Islet of Langerhans (tissue), 1 donor: ENCODE measurements around the gene FOXO1.
"Not testable (repeated sequence)": the region's sequence is repeated elsewhere in the genome, so short reads cannot be mapped to it uniquely, and the experiment has no call there.

ENCODE experiments used
- FAIRE-seq: peaks from one replicate; lab custom pipeline; 2011; peaks lifted over from hg19 to GRCh38; lab: Jason Lieb, UNC

FOXO1 gene

DNA sequence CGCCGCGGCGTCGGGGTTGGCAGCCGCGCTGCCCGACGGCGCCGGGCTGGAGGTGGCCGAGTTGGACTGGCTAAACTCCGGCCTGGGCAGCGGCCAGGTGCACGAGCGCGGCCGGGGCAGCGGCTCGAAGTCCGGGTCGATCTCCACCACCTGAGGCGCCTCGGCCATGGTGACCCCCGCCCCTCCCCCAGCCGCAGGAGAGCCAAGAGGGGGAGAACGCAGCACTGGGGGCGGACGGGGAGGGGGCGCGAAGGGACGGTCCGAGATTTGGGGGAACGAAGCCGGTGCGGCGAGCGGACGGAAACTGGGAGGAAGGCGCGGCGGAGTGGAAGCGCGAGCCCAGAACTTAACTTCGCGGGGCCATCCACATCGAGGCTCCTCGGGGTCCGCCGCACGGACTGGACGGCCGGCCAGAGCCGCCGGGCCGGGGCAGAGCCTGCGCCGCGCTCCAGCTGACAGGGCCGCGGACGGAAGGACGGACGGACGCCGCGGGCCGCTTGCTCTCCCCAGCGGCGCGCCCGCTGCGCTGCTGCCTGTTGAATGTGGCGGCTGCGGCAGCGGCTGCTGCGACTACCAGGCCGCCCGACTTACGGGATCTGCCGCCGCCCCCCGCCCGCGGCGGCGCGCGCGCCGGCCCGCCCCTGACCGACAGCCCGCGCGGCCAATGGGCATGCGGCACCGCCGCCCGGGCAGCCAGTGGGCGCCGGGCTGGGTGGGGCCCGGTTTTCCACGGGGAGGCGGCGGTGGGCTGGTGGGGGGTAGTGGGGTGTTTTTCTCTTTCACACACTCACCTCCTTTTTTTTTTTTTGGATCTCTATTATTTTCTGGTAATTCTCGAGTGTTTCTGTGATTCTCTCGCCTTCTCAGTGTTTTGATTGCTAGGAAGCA lies at the start of gene FOXO1:
Gene FOXO1 (minus strand): TSS at position 597 of the 888 bp plus-strand sequence. CDS start 429 bp downstream, at position 168.
- FAIRE-seq, result no peak

DNA sequence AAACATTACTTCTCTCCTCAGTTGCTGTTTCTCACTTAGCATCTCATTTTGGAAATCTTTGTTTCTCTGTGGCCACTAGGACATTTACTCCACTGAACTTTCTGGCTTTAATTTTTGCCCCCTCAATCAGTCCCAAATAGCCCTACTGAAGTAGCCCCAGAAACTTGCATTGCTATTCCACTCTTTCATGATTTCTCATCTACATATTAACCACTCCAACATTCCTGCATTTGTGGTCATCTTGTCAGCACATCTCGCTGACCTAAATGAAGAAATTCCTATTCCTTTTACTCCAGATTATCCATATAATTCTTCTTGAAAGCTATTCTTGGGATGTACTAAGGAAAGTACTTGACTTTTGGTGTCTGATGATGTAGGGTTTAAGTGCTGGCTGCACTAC lies 48.0 kb upstream of the FOXO1 start:
- not testable (repeated sequence) for FAIRE-seq

DNA sequence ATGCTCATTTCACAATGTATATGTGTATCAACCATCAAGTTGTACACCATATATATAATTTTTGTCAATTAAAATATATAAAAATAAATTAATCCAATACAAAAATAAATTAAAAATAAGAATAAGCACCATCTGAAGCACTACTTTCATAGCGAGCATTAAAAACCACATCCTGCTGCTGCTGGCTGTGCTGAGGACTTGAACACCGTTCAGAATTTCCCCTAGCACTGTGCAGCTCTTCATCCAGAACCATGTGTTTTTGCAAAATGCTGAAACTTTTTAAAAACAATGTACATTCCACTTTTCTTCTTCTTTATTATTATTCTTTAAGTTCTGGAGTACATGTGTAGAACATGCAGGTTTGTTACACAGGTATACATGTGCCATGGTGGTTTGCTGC lies 40.0 kb upstream of the FOXO1 start:
- FAIRE-seq, result no peak

DNA sequence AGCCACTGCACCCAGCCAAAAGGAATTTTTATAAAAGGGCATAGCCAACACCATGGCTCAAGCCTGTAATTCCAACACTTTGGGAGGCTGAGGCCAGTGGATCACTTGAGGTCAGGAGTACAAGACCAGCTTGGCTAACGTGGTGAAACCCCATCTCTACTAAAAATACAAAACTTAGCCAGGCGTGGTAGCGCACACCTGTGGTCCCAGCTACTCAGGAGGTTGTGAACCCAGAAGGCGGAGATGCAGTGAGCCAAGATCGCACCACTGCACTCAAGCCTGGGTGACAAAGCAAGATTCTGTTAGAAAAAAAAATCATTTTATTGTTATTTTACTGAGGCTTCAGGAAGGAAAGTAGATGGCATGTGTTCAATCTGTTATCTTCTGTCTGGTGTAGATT lies 31.3 kb upstream of the FOXO1 start:
- no peak for FAIRE-seq

DNA sequence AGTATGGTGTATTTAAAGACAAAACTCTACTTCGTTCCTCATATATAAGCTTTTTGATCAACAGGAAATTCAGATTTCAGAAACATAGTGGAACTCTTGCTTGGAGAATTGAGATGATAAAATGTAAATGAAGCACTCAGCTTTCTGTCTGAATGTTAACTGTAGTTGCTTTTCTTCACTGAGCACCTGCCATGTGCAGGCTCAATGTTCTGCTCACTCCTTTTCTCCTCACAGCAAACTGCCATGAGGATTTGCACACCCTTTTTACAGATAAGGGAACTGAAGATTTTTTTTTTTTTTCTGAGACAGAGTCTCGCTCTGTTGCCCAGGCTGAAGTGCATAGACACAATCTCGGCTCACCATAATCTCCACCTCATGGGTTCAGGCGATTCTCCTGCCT lies 28.0 kb upstream of the FOXO1 start:
- no peak for FAIRE-seq

DNA sequence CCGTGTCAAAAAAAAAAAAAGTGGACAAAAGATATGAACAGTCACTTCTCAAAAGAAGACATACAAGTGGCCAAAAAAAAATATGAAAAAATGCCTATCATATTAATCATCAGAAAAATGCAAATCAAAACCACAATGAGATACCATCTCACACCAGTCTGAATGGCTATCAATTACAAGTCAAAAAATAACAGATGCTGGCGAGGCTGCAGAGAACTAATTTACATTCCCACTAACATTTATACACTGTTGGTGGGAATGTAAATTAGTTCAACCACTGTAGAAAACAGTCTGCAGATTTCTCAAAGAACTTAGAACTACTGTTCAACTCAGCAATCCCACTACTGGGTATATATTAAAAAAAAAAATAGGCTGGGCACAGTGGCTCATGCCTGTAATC lies 26.5 kb upstream of the FOXO1 start:
- FAIRE-seq, result no peak

DNA sequence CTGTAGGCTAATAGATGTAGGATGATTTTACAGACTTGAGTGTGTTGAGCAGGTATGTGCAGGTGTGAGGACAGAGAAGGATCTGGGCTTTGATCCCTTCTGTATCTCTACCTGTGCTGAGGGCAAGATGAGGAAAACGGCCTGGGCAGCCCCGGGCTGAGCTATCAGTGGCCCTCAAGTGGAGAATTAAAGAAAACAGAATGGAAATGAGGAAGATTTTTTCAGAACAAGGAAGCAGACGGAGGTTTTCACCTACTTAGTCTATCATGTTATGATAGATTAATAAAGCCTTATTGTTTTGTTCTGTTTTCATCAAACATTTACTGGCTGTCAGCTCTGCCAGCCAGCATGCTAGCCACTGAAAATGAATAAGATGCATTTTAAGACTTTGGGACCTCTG lies 22.3 kb upstream of the FOXO1 start:
- no peak for FAIRE-seq

DNA sequence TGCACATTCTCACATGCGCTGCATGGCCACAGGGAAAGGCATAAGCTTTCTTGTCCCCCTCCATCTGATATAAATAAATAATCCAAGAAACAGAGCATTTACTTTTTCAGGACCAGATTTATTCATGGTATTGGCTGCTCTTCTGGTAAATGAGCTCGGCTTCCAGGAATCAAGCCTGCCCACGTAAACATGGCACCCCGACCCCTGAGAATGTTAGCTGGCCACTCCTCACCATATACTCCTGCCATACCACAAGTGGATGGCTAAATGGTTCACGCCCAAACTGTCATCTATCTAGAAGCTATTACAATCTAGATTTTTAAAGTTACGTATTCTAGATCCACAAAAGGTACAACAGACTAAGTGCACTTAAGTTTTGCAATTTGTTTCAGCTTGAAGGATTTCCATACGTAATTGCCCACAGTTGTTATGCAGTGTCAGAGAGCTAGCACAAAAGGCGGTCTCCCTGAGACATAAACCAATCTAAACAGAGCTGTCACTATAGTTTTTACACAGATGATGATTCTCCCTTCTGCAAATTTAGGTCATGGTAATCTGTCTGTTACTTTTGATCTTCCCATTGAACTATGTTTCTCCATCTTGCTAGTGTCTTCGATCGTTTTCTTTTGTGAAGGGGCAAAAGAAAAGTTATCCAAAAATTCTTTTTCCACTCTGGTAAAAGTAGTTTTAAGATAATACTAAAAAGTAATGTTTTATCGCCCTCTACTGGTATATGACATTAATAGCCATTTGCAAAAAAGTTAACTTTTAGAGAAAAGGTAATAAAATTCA lies 16.2 kb upstream of the FOXO1 start:
- FAIRE-seq, result peak; percentile 95

DNA sequence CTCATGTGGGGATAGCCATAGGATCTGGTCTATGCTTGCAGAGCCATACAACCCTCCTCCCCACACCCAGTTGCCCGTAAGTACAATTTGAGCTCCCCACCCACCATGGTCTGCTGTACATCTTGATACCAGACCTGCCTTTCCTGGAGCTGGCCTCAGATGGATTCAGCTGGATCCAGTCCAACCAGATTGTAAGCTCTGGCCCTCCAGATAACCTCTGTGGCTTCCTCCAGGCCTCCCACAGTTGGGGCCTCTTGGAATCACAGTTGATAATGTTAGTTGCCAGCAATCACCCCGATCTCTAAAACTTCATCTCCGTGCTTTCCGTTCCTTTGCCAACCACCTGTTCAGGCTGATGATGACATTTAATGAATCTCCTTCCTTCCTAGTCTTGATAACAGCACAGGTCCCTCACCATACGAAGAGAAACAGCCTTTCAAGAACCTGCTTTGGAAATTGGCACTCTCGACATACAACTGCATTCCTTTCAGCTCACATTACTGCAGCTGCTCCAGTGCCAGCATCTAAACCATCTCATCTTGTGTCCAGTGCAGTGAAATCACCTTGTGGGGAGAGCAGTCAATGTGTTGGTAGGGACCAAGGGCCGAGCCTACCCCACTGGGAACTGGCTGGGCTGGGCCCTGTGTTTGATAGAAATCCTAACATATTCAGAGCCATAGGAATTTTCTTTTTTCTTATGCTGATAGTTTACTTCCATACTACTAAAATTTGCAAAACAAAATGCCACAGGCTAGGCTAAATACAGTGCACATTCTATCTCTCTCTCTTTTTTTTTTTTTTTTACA lies 15.1 kb upstream of the FOXO1 start:
- FAIRE-seq, result no peak

DNA sequence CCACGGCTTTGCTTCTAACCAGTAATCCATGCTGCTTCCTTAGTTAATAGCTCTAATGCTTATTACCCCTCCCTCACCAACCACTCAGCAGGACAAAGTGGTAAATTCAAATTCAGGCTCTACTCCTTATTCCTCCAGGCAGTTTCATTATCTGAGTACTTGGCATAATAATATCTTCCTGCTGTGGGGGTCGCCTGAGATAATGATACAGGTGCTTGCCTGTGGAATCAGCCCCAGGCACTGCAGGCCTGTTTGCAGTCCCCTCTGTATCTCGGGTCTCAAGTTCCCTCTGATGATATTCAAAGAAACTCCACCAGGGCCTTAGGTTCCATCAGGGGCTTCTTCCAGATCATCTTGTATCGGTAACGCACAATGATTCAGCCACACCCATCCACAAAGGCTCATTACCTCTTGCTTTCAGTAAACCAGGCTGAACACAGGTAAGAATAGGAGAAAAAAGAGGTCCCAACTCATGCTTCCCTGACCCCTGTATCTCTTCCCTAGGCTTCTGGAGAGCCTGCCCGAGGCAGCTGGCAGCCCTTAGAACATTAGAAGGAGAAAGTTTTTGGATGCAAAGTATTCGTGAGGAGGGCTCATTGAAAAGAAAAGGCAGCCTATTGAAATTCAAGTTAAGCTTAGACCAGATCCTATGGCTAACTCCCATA lies 14.3 kb upstream of the FOXO1 start:
- FAIRE-seq, result no peak

DNA sequence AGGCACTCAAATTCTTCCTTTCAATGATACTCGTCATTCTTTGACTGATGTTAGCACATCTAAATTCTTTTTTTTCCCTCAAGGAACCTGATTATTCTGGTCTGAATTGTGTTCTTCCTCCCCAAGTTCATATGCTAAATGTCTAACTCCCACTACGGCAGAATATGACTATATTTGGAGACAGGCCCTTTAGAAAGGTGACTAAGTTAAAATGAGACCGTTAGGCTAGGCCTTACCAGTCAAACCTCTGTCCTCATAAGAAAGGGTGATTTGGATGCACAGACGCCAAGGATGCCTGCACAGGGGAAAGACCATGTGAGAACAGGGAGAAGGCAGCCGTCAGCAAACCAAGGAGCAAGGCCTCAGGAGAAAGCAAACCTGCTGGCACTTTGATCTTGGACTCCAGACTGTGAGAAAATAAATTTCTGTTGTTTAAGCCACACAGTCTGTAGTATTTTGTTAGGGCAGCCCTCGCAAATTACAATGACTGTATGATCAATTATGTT lies 13.1 kb upstream of the FOXO1 start:
- FAIRE-seq, result no peak

DNA sequence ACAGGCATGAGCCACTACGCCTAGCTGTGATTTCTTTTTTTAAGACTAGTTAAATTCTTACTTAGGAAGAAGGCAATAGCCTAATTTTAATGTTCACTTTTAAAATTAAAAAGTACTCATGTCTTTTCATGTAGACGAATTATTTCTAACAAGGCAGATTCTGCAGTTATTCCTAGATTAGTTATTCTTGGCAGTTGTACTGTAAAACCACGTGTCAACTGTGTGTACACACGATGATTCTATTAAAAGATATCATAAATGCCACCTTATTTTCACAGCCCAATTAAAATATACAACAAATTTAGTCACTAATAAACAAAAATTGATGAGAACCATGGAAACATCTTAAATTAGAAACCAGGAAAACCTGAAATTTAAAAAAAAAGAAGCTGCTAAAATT lies 10.6 kb upstream of the FOXO1 start:
- FAIRE-seq, result peak; percentile 95

DNA sequence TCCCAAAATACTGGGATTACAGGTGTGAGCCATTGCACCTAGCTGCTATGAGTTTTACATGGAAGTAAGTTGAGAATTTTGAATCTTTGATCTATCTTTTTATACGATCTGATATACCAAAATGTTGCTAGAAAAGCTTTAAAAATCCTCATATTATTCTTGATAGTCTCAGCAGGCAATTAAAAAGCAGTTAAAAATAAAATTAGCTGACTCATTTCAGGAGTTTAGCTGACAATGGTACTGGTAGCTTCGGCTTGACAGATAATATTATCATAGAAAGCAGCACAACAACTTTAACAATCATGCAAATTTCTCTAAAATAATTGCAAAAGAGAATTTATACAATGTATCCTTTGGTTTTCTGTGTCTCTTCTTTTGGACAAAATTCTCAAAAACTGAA lies 9.6 kb upstream of the FOXO1 start:
- no peak for FAIRE-seq

DNA sequence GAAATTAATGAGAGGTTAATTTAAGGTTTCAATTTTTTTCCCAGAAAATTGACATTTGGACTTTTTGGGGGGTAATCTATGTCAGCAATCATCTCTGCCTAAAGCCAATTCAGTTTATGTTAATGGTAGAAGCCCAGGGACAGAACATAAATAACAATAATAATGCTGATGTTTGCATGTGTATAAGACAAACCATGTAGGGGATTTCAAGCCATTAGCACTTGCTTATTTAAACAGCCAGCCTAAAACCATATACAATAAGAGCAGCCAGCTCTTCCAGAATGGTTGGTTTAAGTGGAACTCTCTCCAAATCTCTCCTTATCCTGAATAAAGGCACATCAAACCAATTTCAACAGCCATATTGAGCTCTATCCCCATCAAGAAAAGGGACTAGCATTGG lies 7.0 kb upstream of the FOXO1 start:
- no peak for FAIRE-seq

DNA sequence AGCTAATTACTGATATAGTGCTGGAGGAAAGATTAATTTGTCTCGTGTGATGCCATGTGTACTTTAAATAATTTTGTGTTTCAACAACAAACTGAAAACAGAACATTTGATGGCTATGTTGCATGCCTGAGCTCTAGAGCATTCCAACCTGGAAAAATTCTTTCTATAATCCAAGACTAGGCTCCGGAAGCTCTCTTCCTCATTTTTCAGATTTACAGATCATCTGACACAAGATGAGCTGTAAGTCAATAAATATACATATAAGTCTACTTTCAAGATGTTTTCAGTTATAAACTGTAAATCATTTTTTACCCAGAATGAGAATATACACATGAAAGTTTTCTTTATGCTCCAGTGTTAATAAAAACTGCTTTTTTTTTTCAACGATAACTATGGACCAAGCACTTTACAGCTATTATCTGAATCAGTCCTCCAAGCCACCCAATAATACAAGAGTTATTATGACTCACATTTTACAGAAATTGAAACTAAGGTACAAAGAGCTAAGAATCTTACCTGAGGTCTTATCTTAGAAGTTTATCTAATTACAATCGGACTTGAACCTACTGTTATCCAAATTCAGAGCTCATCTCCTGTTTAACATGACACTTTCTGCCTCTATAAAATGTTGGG lies 6.4 kb upstream of the FOXO1 start:
- no peak for FAIRE-seq

DNA sequence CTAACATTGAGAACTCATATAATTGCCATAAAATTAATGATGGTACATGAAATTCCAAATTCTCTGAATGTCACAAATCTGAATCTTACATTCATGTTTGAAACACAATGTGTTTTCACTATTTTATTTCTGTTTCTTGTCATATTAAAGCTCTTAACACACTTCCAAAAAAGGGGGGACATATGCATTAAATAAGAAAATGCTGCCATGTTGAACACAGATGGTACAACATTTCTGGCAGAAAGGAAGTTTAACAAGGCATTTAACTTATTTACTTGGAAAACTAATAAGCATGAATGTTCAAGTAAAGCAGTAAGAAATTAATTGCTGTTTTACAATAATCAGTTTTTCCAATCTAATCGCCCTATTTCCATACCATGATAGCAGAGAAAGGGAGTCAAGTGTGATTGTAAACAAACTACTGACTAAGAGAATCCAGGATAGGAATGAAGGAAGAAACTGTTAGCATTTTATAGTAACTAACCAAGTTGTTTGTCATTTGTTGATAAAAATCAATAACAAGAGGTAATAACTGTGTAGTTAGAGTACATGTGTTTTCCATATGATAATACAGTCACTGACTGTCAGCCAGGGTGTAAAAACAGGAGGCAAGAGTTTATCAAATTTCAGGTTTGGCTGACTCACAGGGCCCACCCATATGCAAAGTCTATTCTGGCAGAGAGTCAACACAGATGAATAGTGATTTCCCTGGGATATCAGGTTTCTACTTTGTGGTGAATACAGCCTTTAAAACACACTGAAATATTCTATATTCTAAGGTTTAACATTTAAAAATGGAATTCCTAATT lies 5.7 kb upstream of the FOXO1 start:
- FAIRE-seq, result peak; percentile 74

DNA sequence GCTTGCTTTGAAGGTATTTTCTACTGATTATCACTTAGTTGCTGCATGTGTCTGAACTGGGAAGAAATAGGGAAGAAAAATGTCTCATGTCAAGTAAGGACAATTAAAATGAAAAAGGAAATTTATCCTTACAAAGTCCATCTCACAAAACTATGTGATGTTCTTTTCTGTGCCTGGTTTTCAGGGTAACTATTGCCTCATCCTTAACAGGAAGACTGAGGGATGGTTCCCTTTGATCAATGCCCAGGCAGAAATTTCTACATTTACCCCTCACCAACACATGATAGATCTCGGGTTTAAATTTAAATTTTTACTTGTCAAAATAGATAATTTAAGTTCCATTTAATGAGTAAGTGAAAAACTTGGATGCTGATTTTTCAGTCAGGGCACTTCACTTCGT lies 3.9 kb upstream of the FOXO1 start:
- no peak for FAIRE-seq

DNA sequence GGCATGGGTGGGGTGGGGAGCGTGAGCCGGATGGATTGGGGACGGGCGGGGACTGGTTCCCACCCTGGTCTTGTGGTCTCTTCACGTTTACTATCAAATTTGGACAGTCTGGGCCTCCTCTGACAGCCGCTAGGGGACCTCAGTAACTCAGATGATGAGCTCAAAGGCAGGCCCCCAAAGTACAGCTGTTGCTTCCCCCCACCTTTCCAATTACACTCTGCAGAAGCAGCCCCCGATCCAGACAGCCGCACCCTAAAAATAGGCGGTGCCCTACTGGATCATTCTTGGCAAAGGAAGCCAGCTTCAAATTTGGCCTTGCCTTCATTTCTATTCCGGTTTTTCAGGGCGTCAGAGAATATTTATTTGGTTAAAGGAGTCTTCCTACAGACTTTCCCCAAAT lies 1.9 kb upstream of the FOXO1 start:
- FAIRE-seq, result no peak

DNA sequence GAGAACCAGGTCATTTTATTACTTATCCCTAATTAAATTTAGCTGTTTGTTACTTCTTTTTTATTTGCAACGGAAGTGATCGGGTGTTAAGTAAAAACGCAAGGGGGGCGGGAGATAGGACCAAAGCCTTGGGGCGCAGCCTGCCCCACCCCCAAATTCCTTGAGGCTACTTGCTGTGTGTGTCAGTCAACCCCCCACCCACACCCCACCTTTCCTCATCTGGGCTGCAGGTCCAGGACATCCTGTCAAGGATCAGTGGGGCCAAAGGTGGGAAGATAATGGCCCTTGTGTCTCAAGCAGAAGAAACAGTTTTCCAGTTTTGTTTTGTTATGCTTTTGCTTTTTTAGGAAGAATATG lies 1.2 kb upstream of the FOXO1 start:
- no peak for FAIRE-seq

DNA sequence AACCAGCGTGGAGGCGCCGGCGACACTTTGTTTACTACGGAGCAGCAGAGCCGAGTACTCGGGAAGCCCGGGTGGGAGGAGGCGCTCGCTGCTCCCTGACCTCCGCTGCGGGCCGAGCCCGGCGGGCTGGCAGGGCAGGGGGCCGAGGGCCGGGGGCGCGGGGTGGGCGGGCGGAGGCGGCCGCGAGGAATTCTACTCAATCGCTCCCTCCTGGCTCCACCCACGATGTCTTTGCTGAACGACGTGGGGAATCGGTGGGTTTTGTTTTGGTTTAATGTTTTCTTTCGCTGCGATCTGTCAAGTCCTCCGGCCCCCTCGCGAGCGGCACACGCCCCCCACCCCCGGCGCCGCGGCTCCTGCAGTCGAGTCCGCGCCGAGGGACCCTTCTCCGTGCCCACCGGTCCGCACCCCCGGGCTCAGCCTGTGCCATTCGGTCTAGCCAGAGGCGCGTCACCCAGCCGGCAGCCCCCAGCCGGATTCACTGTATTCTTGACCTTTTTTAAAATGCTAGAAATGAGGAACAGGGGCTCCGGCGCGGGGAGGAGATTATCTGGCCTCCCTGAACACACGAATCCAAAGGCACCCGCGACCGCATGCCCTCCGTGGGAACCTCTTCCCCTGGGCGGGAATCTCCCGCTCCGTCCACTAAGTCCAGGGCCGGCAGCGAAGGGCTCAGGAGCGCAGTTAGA lies 636 bp upstream of the FOXO1 start:
- no peak for FAIRE-seq
